ENCODE measurements around the gene RALGPS2.
"Not testable (repeated sequence)": the region's sequence is repeated elsewhere in the genome, so short reads cannot be mapped to it uniquely, and the experiment has no call there.

RALGPS2 gene

DNA sequence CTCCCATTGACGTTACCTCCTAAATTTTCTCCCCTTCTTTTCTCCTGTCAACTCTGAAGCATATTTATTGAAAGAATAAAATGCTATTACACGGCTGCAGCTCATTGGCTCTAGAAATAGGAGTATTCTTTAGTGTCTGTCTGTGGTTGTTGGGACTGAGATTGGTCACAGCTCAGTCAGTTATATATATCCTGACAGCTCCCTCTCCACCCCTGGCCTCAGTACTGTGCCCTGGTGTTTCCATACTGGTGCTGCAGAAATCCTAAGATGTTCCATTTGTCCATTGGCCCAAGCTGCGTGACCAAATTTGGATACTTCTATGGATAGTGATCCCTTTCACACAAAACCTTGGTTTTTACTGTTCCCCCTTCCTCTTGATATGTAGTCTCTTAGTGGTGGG lies 67.3 kb downstream of the RALGPS2 start:
- DNase-seq, result no peak

- DNase-seq, result no peak
These were observed 71.0 kb downstream of the RALGPS2 start for GRCh38 chr1:178796013-178796412.

DNA sequence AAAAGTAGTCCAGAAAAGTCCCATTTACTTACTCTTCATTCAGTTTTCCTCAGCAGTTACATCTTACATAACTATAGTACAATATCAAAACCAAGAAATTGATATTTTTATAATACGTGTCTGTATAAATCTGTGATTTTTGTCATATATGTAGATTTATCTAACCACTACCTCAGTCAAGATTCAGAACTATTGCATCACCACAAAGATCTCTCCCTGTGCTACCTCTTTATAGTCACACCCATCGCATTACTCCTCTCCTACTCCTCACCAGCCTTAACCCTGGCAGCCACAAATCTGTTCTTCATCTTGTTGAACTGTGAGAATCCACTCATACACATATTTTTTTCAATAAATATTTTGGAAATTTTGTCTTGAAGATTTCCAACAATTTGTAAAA lies 72.5 kb downstream of the RALGPS2 start:
- no peak for DNase-seq

- no peak for DNase-seq
These were observed 73.3 kb downstream of the RALGPS2 start for GRCh38 chr1:178798232-178798861.

GRCh38 chr1:178802873-178803272 lies 77.8 kb downstream of the RALGPS2 start:
- DNase-seq, result no peak

GRCh38 chr1:178806665-178807300 lies 81.7 kb downstream of the RALGPS2 start:
- DNase-seq, result no peak

DNA sequence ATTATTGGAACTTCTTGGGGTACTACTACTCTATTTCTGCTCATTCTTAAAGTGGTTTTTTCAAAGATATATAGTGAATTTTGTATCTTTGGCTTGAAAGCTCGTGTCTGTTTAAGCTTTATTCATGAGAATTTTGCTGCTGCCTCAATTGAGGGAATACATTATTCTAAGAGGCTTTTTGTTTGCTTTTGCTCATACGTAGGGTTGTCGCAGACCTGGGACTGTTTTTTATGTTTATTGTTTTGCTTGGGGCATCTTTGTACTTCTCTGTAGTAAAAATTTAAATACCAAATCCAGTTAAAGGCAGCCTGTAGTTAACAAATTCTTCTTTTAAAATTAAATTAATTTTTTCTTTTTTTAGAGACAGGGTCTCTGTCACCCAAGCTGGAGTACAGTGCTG lies 83.5 kb downstream of the RALGPS2 start:
- DNase-seq, result no peak

DNA sequence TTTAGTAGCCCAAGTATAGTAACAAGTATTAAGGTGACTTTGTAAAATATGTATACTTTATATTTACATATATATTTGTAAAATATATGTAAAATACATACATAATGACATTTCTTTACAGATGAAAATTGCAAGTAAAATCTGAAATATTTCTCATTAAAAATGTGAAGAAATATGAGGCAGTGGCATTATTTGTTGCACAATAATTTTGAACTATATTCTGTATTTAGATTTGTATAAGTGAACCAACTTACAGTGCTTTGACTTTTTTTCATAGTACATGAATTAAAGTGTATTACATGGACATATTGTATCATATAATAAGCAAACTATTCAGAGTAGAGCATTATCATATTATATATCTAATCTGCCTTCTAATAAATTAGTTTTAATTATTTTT lies 85.5 kb downstream of the RALGPS2 start:
- no peak for DNase-seq

DNA sequence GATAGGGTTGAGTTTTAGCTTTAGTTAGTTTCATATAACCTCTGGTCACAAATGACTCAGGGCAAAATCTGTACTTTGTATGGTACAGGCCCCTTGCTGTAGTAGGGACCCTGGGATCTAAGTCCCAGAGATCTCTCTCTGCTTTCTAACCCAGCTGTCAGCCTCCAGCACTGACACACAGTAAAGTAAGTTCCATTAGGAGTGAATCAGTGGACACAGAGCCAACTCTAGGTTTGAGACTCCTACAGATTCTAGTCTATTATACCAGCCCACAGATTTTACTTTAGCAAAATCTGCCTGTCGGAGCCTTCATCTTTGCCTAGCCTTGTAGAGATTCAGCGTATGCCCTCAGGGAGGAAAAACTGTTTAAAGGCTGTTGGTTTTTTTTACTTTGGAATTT lies 93.4 kb downstream of the RALGPS2 start:
- no peak for DNase-seq

GRCh38 chr1:178819123-178819522 lies 94.1 kb downstream of the RALGPS2 start:
- no peak for DNase-seq

DNA sequence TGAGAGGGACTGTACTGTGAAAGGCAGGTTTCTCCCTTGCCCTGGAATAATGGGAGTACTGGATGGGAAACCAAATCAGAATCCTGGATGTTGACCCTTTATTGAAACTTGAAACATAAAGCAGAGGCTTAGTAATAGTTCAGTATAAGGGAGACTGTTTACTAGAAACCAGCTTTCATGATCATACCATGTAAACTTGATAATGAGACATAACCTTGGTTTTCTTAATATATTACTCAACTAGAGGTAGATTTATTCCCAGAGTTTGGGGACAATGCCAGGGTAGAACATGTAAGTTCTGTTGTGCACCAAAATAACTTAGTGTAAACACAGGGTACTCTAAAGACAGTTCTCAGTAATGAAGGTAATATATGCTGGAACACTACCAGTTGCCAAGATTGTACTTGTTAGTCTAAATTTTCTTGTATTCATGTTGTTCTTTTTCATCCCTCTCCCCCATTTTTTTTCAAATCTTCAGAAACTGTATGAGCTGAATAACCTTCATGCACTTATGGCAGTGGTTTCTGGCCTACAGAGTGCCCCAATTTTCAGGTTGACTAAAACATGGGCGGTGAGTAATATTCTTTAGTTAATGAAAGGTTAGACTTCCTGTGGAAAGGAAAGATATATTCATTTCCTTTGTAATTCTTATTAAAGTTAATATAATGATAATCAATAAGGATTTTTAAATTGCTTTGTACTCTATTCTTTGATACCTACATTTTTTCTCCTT lies 96.3 kb downstream of the RALGPS2 start:
- DNase-seq, result no peak

DNA sequence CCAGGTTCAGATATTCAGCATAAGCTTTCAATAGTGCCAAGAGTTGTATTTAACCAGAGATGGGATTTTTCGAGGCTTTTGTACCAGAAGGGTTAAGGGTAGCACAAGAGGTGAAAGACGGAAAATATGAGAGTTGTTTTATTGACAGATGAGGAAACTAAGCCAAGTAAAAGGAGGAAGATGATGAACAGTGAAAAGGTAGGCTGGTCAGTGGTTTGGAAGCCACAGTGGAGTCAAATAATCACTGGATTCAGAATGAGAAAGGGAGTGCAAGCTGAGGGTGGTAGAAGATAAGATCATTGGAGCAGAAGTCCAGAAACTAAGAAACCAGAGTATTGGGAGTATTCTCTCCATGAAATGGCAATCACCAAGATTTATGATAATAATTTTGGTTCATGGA lies 100.1 kb downstream of the RALGPS2 start:
- no peak for DNase-seq

DNA sequence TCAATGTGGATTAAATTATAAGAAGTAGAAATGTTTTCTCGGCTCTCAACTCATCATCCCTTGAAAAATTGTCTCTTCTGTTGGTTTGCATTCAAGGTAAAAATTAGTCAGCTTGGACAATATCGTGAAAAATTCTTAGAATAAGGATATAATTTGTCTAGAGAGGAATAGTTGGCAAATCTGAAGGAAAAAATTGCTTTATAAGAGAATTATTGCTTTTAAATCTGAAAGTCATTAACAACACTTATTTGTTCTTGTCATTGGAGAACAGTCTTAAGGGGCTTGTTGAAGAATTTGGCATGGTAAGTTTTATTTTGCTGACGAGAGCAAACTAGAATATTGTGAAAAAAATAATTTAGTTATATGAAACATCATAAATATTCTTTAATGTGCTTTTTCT lies 119.4 kb downstream of the RALGPS2 start:
- no peak for DNase-seq

DNA sequence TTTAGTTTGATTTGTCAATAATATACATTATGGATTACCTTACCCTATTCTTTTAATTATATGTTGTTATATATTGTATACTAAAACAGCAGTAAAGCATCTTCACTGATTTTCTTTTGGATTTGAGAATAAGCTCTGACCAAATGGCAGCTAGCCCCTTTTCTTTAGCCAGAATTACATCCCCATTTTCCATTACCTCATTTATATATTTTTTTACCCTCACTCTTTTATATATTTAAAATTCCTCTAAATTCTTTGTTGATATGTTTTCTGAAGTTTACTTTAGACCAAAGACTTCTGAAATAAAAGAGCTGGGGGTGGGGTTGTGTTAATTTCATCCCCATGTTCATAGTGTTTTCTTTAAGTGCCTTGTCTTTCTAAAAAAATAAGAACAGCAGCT lies 121.3 kb downstream of the RALGPS2 start:
- no peak for DNase-seq

- no peak for DNase-seq
These were observed 122.4 kb downstream of the RALGPS2 start for GRCh38 chr1:178847396-178847849.

GRCh38 chr1:178847919-178848318 lies 122.9 kb downstream of the RALGPS2 start:
- DNase-seq, result not testable (repeated sequence)

GRCh38 chr1:178849918-178850317 lies 124.9 kb downstream of the RALGPS2 start:
- peak in 1 of 2 experiments; percentile 44 for DNase-seq

GRCh38 chr1:178857126-178857525 lies 132.1 kb downstream of the RALGPS2 start:
- no peak for DNase-seq

DNA sequence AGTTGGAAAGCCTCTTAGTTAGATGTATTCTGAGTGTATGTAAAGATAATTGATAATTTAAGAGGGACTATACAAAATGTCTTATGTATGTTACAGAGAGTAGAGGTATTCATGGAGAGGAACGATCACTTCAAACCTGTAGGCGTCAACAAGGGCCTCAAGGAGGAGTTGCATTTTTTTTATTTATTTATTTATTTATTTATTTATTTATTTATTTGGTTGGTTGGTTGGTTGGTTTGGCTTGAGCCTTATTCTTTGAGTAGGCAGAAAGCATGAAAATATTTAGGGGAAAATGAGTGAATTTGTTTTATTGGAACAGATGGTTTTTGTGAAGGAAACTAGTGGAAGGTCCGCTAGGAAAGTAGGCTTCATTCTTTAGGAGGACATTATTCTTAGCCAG lies 137.4 kb downstream of the RALGPS2 start:
- DNase-seq, result no peak

- DNase-seq, result no peak
These were observed 137.8 kb downstream of the RALGPS2 start for GRCh38 chr1:178862864-178863263.

DNA sequence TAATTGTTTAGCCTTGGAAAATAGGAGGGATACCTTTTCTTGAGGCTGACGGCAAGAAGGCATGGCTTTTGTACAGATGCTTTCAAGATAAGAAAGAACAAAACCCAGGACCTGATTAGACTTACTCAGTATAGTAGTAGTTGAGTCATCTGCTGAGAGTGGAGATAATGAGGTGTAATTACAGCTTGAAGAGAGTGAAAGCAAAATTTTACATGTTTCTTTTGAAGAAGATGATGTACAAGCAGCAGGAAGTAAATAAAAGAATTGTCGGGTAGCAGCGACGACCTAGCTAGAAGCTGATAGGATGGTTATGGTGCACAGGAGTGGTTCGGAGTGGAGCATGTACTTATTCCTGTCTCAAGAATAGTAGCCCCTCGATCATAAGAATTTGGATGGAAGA lies 139.3 kb downstream of the RALGPS2 start:
- no peak for DNase-seq

GRCh38 chr1:178867670-178868069 lies 142.6 kb downstream of the RALGPS2 start:
- DNase-seq, result no peak

- no peak for DNase-seq
These were observed 143.7 kb downstream of the RALGPS2 start for GRCh38 chr1:178868706-178869105.

DNA sequence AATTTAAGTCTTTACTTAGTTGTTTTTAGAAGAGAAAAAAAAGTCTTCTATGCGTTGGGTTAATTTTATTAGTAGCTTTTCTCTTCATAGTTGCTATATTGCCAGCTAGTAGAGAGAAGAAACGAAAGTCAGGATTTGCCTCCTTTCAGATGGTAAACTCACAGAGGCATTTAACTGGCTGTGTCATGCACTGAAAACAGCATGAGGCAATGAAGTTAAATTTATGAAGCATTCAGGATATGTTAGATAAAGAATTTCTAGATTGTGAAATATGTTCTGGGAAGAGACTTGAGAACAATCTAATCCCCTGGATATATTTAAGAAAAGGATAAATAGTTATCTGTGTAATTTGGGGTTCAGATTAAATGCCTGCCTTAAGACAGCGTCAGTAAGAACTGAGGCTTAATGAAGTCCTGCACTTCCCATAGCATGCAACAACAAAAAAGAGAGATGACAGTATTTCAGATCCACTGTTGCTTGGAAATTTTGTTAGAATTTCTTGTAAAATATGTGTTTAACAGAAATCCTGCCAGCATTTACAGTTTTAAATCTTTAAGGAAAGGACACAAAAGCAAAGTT lies 144.2 kb downstream of the RALGPS2 start:
- DNase-seq, result no peak
